ENCODE data around the gene LEMD1.

DNA sequence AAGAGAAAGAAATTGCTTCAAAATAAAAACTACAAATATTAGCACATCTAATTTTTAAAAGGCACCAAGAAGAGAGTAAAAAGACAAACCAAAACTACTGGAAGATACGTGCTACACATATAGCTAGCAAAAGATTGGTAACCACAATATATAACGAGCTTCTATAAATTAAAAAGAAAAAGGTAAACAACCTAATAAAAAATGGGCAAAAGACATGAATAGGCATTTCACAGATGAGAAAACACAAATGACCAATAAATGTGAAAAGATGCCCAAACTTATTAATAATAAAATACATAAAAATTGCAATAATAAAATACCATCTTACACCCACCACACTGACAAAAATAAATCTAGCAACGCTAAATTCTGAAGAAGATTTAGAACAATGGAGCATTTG lies 26.2 kb downstream of the LEMD1 start:
- TF ChIP-seq EZH2 (IDR thresholded peaks at IDR 0.05; ENCODE audit: insufficient read depth, poor library complexity, severe bottlenecking) (no peak), EZH2phosphoT487 (IDR thresholded peaks at IDR 0.05; ENCODE audit: insufficient read depth, low read depth) (no peak)
